K562 (cell line): ENCODE data around the gene CNOT2. TPM values are rescaled to one million over a fixed set of nuclear protein-coding genes. Genes with fewer than 3 reads are reported as not detected.

Experiments
- CBX3 ChIP-seq, 2 experiments: IDR thresholded peaks; 1 replicate in 1 of 2; 2 replicates in 1 of 2; pipeline ENCODE4 v1.6.1; 2012; ENCODE audit warnings: inconsistent platforms in 2 of 2, low read length in 2 of 2, borderline replicate concordance in 1 of 2, control low read depth in 1 of 2
- CLOCK ChIP-seq: fragments of 250-450 bp; sonication (Bioruptor Pico); IDR thresholded peaks from 2 replicates; pipeline ENCODE4 v1.4.0; 2020; ENCODE audit warnings: mild to moderate bottlenecking, moderate library complexity, borderline replicate concordance
- E2F4 ChIP-seq: sonication (generic); formaldehyde crosslinking; IDR thresholded peaks from 2 replicates; pipeline ENCODE4 v1.8.0; 2022; ENCODE audit warnings: mild to moderate bottlenecking, low read depth, missing genetic modification reagents
- GABPB1 ChIP-seq: sonication (generic); formaldehyde crosslinking; IDR thresholded peaks from 2 replicates; pipeline ENCODE4 v1.8.0; 2022; ENCODE audit warnings: mild to moderate bottlenecking, missing genetic modification reagents
- GABPB2 ChIP-seq: fragments of 250-450 bp; sonication (Bioruptor Pico); conservative IDR thresholded peaks from 2 replicates; pipeline ENCODE4 v1.5.1; 2021; ENCODE audit warnings: mild to moderate bottlenecking
- KDM4B ChIP-seq, 2 experiments: fragments of 450-650 bp in 1 of 2; sonication (generic) in 1 of 2; IDR thresholded peaks; 2 replicates each; pipeline ENCODE4 v1.6.1; 2016 to 2017; ENCODE audit warnings: borderline replicate concordance in 2 of 2, antibody characterized with exemption in 1 of 2, low read depth in 1 of 2, mild to moderate bottlenecking in 1 of 2
- MCM3 ChIP-seq: fragments of 450-650 bp; IDR thresholded peaks from 2 replicates; pipeline ENCODE4 v1.6.1; 2016
- NFIX ChIP-seq: fragments of 250-450 bp; sonication (Bioruptor Pico); IDR thresholded peaks from 2 replicates; pipeline ENCODE4 v1.4.0; 2020; ENCODE audit warnings: low read depth, mild to moderate bottlenecking, moderate library complexity
- NR2F6 ChIP-seq: fragments of 450-650 bp; formaldehyde crosslinking; IDR thresholded peaks from 2 replicates; pipeline ENCODE4 v1.4.0; 2020; ENCODE audit warnings: mild to moderate bottlenecking
- PHF20 ChIP-seq: fragments of 450-650 bp; IDR thresholded peaks from 2 replicates; pipeline ENCODE4 v1.6.1; 2018; ENCODE audit not compliant: partially characterized antibody
- SMC3 ChIP-seq: conservative IDR thresholded peaks from 2 replicates; pipeline ENCODE4 v1.6.1; 2011; ENCODE audit warnings: low read depth, low read length, improper control_type of control experiment; ENCODE audit not compliant: insufficient read depth
- ZBTB5 ChIP-seq: fragments of 450-650 bp; IDR thresholded peaks from 2 replicates; pipeline ENCODE4 v1.6.1; 2017; ENCODE audit warnings: antibody characterized with exemption
- ZNF444 ChIP-seq: fragments of 250-450 bp; sonication (Bioruptor Pico); IDR thresholded peaks from 2 replicates; pipeline ENCODE4 v1.4.0; 2020; ENCODE audit warnings: mild to moderate bottlenecking, moderate library complexity
- polyA plus RNA-seq, 8 experiments: library from polyadenylated mRNA; depleted of rRNA in 4 of 8; stranded (reverse) in 5 of 8; unstranded in 3 of 8; fragments of >200 nt; fragmentation: Nextera tagmentation in 2 of 8; fragmentation: Illumina TruSeq in 1 of 8; extraction: Ambion mirVana in 2 of 8; extraction: Trizol in 1 of 8; gene quantifications; 2 replicates each; pipeline versions ENCODE4 v1.2.1 to v1.2.3, GENCODE V29; 2011 to 2014; ENCODE audit warnings: inconsistent platforms in 1 of 8, missing spikeins in 1 of 8
- total RNA-seq, 7 experiments: library from RNA; depleted of rRNA in 6 of 7; stranded (reverse); fragments of >200 nt in 6 of 7; fragmentation: Illumina TruSeq in 2 of 7; extraction: Trizol in 2 of 7; gene quantifications; 2 replicates each; pipeline versions ENCODE4 v1.2.1 to v1.2.3, GENCODE V29; 2011 to 2021; ENCODE audit warnings: low replicate concordance in 1 of 7
- TF ChIP-seq, protein P1 (sequence below), 2 experiments: IDR thresholded peaks in 1 of 2; conservative IDR thresholded peaks in 1 of 2; 2 replicates each; pipeline ENCODE4 v1.6.1; 2016; ENCODE audit warnings: low read depth in 2 of 2, mild to moderate bottlenecking in 1 of 2, missing compliant biosample characterization in 1 of 2, missing genetic modification characterization in 1 of 2, moderate library complexity in 1 of 2
- TF ChIP-seq, protein P2 (sequence below), 3 experiments: IDR thresholded peaks in 2 of 3; conservative IDR thresholded peaks in 1 of 3; 2 replicates each; pipeline ENCODE4 v1.5.1; 2011 to 2012; ENCODE audit warnings: low read length in 3 of 3, mild to moderate bottlenecking in 3 of 3, control low read depth in 2 of 3, improper control_type of control experiment in 1 of 3, inconsistent platforms in 1 of 3, low read depth in 1 of 3, mixed read lengths in 1 of 3, moderate library complexity in 1 of 3; ENCODE audit not compliant: insufficient read depth in 2 of 3

Gene CNOT2
- total and polyA plus RNA-seq, 9 of the 15 experiments (the other 6 are each of a cell fraction or from before 2014, with no cell fraction given) = 43.6 to 119 (median 84.4) TPM

DNA sequence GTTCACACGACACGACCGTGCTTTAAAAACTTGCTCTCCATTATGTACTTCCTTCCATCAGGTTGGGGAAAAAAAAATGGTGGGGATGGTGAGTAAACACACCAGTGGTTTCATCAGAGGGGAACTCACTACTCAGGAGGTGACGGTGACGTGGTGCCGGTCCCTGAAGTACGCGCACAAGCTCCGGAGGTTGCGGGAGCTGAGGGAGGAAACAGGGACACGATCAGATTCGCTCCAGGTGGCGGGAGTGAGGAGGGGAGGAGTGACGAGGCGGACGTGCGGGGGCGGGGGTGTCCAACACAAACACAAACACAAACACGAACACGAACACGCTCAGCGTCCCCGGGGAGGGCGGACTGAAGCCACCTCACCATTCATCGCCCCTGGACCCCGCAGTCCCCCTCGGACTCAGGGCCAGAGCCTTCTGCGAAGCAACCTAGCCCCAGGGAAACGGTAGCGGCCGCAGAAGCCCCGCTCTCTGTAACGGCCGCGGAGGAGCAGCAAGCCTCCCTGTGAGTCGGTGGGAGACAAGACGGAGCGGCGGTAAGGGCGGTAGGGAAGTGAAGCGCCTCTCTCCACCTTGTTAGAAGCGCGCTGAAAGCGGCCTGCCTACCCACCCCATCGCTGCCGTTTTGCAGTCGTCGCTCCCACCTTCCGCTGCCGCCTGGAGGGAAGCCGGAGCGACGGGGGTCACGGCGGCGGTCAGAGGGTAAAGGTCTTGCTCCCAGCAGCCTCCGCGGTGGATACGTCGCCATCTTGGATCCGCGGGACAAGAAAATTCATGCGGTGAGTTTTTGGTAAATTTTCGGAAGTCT lies at the start of gene CNOT2 (continued):
- TF ChIP-seq ZBTB5 (no peak), NR2F6 (CRISPR knock-in tag) (no peak), MCM3 (no peak), KDM4B (IDR thresholded peaks at IDR 0.05; ENCODE audit: borderline replicate concordance in 2 of 2, low read depth in 1 of 2) (no peak), NFIX (no peak), E2F4 (peak; percentile 64; the same call in 1 of the 2 replicates), CLOCK (CRISPR knock-in tag) (no peak), GABPB1 (peak; percentile 75; the same call in 1 of the 2 replicates), SMC3 (no peak), PHF20 (peak; percentile 77), ZNF444 (no peak), GABPB2 (no peak), CBX3 (IDR thresholded peaks at IDR 0.05; ENCODE audit: borderline replicate concordance in 1 of 2, low read length in 2 of 2) (peak in 1 of 2 experiments; percentile 47; a peak in 1 of 3 replicates)
- TF ChIP-seq, protein P1, sequence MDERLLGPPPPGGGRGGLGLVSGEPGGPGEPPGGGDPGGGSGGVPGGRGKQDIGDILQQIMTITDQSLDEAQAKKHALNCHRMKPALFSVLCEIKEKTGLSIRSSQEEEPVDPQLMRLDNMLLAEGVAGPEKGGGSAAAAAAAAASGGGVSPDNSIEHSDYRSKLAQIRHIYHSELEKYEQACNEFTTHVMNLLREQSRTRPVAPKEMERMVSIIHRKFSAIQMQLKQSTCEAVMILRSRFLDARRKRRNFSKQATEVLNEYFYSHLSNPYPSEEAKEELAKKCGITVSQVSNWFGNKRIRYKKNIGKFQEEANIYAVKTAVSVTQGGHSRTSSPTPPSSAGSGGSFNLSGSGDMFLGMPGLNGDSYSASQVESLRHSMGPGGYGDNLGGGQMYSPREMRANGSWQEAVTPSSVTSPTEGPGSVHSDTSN (CRISPR knock-in tag; IDR thresholded peaks at IDR 0.05; ENCODE audit: low read depth) = no peak
- TF ChIP-seq, protein P1 (tag; conservative IDR thresholded peaks at IDR 0.05; ENCODE audit: low read depth) = no peak
- TF ChIP-seq, protein P2, sequence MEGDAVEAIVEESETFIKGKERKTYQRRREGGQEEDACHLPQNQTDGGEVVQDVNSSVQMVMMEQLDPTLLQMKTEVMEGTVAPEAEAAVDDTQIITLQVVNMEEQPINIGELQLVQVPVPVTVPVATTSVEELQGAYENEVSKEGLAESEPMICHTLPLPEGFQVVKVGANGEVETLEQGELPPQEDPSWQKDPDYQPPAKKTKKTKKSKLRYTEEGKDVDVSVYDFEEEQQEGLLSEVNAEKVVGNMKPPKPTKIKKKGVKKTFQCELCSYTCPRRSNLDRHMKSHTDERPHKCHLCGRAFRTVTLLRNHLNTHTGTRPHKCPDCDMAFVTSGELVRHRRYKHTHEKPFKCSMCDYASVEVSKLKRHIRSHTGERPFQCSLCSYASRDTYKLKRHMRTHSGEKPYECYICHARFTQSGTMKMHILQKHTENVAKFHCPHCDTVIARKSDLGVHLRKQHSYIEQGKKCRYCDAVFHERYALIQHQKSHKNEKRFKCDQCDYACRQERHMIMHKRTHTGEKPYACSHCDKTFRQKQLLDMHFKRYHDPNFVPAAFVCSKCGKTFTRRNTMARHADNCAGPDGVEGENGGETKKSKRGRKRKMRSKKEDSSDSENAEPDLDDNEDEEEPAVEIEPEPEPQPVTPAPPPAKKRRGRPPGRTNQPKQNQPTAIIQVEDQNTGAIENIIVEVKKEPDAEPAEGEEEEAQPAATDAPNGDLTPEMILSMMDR (IDR thresholded peaks at IDR 0.05 in 2 of 3, conservative IDR thresholded peaks at IDR 0.05 in 1 of 3; ENCODE audit: insufficient read depth in 2 of 3, low read depth in 1 of 3, low read length in 3 of 3) = no peak
